ENCODE results near the gene UNC5C. TPM values are rescaled to one million over a fixed set of nuclear protein-coding genes. Genes with fewer than 3 reads are reported as not detected.

Gene UNC5C
- total RNA-seq, 1 experiment from 2014 or later = 1.0 TPM

DNA sequence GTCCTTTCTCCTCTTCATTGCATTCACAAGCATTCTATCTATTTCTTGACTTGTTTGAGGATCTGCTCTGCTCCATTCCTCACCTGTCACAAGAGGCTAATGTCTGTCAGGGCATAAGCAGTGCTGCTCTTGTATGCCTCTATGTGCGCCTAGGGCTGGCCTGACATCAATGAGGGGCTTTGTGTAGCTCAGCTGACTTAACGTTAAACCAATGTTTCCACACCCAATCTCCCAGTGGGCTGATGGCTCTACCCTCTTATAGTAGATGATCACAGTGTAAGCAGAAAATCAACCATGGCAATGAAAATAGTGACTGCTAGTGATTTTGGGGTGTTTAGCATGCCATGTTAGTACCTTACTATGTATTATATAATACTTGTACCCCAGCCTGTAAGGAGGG lies 139.0 kb downstream of the UNC5C start:
- Mint-ChIP-seq H3K27me3 (ENCODE audit: low read depth) (no peaks in the 10 kb centered on the region; the same call in 1 of the 2 replicates), H3K27ac (no peak overlapping the region)

DNA sequence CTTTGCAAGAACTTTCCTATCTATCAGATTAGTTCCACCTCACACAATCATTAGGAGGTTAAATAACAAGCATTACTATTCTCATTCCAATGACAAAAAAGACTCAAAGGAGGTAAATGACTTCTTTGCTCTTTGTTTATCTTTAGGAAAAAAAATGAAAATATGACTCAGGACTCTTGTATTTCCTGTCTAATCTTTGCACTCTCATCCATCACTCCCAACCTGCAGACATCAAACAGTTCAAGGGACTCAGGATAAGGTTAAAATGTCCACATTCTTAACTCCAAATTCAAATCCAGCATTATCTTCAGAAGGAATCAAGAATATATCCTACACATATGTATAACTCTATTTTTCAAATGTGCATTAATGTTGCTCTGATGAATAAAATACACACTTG lies 139.6 kb downstream of the UNC5C start:
- no peaks in the 10 kb centered on the region; the same call in 1 of the 2 replicates for H3K27me3 Mint-ChIP-seq (ENCODE audit: low read depth)
- ChIA-PET POLR2A (no interaction called here), CTCF (no interaction called here)
- no peaks in the 10 kb centered on the region for H3K36me3 Mint-ChIP-seq
- ATAC-seq (no peak), DNase-seq (ENCODE audit: low spot score) (no peak)
- TF ChIP-seq, protein P1, sequence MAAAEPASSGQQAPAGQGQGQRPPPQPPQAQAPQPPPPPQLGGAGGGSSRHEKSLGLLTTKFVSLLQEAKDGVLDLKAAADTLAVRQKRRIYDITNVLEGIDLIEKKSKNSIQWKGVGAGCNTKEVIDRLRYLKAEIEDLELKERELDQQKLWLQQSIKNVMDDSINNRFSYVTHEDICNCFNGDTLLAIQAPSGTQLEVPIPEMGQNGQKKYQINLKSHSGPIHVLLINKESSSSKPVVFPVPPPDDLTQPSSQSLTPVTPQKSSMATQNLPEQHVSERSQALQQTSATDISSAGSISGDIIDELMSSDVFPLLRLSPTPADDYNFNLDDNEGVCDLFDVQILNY (CRISPR knock-in tag; IDR thresholded peaks at IDR 0.05) = no peak
- TF ChIP-seq NR1H2 (CRISPR knock-in tag; IDR thresholded peaks at IDR 0.05) (no peak), FOXJ3 (CRISPR knock-in tag; IDR thresholded peaks at IDR 0.05; ENCODE audit: borderline replicate concordance) (no peak), FOXK1 (CRISPR knock-in tag; IDR thresholded peaks at IDR 0.05) (no peak)
- TF ChIP-seq, protein P2, sequence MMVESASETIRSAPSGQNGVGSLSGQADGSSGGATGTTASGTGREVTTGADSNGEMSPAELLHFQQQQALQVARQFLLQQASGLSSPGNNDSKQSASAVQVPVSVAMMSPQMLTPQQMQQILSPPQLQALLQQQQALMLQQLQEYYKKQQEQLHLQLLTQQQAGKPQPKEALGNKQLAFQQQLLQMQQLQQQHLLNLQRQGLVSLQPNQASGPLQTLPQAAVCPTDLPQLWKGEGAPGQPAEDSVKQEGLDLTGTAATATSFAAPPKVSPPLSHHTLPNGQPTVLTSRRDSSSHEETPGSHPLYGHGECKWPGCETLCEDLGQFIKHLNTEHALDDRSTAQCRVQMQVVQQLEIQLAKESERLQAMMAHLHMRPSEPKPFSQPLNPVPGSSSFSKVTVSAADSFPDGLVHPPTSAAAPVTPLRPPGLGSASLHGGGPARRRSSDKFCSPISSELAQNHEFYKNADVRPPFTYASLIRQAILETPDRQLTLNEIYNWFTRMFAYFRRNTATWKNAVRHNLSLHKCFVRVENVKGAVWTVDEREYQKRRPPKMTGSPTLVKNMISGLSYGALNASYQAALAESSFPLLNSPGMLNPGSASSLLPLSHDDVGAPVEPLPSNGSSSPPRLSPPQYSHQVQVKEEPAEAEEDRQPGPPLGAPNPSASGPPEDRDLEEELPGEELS (CRISPR knock-in tag; IDR thresholded peaks at IDR 0.05) = no peak
- no peak overlapping the region for H3K4me3 Mint-ChIP-seq
- no peaks in the 10 kb centered on the region for H3K9me3 Mint-ChIP-seq
- H3K4me1 Mint-ChIP-seq = peaks cover 8% of the 10 kb centered on the region
- no peak overlapping the region for H3K27ac Mint-ChIP-seq

More for the DNA sequence above, 139.0 kb downstream of the UNC5C start:
- Mint-ChIP-seq H3K4me1 (peaks cover 8% of the 10 kb centered on the region), H3K9me3 (no peaks in the 10 kb centered on the region), H3K4me3 (no peak overlapping the region), H3K36me3 (no peaks in the 10 kb centered on the region)
- CTCF ChIA-PET = interaction anchor here (1.0 kb wide), 1 partner anchor 285 kb away, joined by 3 read pairs; no protein-coding TSS in a partner anchor
- DNase-seq (ENCODE audit: low spot score) = no peak
- no peak for ATAC-seq
- POLR2A ChIA-PET = no interaction called here
- TF ChIP-seq JUN (CRISPR knock-in tag; IDR thresholded peaks at IDR 0.05) (no peak), NFYB (CRISPR knock-in tag; conservative IDR thresholded peaks at IDR 0.05; ENCODE audit: low read depth) (no peak), ESRRA (CRISPR knock-in tag; IDR thresholded peaks at IDR 0.05; ENCODE audit: borderline replicate concordance) (no peak), CBFB (CRISPR knock-in tag; IDR thresholded peaks at IDR 0.05; ENCODE audit: low read depth) (no peak), OVOL2 (CRISPR knock-in tag; IDR thresholded peaks at IDR 0.05; ENCODE audit: borderline replicate concordance) (no peak), SMAD4 (CRISPR knock-in tag; IDR thresholded peaks at IDR 0.05) (no peak), NR2C2 (CRISPR knock-in tag; IDR thresholded peaks at IDR 0.05) (no peak), RORB (CRISPR knock-in tag; IDR thresholded peaks at IDR 0.05) (no peak), ZNF671 (CRISPR knock-in tag; IDR thresholded peaks at IDR 0.05) (no peak), KAT7 (CRISPR knock-in tag; IDR thresholded peaks at IDR 0.05; ENCODE audit: borderline replicate concordance) (no peak), FOXP1 (CRISPR knock-in tag; IDR thresholded peaks at IDR 0.05; ENCODE audit: borderline replicate concordance) (no peak)
- TF ChIP-seq, protein P3, sequence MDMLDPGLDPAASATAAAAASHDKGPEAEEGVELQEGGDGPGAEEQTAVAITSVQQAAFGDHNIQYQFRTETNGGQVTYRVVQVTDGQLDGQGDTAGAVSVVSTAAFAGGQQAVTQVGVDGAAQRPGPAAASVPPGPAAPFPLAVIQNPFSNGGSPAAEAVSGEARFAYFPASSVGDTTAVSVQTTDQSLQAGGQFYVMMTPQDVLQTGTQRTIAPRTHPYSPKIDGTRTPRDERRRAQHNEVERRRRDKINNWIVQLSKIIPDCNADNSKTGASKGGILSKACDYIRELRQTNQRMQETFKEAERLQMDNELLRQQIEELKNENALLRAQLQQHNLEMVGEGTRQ (CRISPR knock-in tag; IDR thresholded peaks at IDR 0.05) = no peak
- TF ChIP-seq, protein P4, sequence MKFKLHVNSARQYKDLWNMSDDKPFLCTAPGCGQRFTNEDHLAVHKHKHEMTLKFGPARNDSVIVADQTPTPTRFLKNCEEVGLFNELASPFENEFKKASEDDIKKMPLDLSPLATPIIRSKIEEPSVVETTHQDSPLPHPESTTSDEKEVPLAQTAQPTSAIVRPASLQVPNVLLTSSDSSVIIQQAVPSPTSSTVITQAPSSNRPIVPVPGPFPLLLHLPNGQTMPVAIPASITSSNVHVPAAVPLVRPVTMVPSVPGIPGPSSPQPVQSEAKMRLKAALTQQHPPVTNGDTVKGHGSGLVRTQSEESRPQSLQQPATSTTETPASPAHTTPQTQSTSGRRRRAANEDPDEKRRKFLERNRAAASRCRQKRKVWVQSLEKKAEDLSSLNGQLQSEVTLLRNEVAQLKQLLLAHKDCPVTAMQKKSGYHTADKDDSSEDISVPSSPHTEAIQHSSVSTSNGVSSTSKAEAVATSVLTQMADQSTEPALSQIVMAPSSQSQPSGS (CRISPR knock-in tag; IDR thresholded peaks at IDR 0.05; ENCODE audit: borderline replicate concordance, low read depth) = no peak
- TF ChIP-seq, protein P5, sequence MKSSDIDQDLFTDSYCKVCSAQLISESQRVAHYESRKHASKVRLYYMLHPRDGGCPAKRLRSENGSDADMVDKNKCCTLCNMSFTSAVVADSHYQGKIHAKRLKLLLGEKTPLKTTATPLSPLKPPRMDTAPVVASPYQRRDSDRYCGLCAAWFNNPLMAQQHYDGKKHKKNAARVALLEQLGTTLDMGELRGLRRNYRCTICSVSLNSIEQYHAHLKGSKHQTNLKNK (CRISPR knock-in tag; IDR thresholded peaks at IDR 0.05) = no peak
- TF ChIP-seq, protein P6, sequence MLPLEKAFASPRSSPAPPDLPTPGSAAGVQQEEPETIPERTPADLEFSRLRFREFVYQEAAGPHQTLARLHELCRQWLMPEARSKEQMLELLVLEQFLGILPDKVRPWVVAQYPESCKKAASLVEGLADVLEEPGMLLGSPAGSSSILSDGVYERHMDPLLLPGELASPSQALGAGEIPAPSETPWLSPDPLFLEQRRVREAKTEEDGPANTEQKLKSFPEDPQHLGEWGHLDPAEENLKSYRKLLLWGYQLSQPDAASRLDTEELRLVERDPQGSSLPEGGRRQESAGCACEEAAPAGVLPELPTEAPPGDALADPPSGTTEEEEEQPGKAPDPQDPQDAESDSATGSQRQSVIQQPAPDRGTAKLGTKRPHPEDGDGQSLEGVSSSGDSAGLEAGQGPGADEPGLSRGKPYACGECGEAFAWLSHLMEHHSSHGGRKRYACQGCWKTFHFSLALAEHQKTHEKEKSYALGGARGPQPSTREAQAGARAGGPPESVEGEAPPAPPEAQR (CRISPR knock-in tag; IDR thresholded peaks at IDR 0.05) = no peak
- TF ChIP-seq, protein P7, sequence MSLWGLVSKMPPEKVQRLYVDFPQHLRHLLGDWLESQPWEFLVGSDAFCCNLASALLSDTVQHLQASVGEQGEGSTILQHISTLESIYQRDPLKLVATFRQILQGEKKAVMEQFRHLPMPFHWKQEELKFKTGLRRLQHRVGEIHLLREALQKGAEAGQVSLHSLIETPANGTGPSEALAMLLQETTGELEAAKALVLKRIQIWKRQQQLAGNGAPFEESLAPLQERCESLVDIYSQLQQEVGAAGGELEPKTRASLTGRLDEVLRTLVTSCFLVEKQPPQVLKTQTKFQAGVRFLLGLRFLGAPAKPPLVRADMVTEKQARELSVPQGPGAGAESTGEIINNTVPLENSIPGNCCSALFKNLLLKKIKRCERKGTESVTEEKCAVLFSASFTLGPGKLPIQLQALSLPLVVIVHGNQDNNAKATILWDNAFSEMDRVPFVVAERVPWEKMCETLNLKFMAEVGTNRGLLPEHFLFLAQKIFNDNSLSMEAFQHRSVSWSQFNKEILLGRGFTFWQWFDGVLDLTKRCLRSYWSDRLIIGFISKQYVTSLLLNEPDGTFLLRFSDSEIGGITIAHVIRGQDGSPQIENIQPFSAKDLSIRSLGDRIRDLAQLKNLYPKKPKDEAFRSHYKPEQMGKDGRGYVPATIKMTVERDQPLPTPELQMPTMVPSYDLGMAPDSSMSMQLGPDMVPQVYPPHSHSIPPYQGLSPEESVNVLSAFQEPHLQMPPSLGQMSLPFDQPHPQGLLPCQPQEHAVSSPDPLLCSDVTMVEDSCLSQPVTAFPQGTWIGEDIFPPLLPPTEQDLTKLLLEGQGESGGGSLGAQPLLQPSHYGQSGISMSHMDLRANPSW (CRISPR knock-in tag; conservative IDR thresholded peaks at IDR 0.05; ENCODE audit: low read depth) = no peak
